Measurements from ENCODE around the gene LLGL1.

DNA sequence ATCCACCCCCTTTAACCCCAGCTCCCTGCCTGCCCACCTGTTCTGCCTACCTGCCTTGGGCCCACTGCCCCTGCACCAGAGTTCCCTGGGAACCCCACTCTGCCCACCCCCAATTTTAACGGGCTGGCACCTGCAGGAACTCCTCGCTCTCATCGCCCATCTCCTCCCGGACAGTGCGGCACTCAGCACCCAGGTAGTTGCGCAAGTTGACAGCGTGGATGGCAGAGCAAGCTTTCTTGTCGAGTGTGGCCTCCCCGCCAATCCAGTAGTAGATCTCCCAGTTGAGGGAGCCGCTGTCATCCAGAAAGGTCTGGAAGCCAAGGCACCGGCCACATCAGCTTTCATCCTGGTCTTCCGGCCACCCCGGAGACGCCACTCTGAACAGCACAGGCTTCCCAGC lies 25.3 kb downstream of the LLGL1 start:
- TF ChIP-seq, protein P1, sequence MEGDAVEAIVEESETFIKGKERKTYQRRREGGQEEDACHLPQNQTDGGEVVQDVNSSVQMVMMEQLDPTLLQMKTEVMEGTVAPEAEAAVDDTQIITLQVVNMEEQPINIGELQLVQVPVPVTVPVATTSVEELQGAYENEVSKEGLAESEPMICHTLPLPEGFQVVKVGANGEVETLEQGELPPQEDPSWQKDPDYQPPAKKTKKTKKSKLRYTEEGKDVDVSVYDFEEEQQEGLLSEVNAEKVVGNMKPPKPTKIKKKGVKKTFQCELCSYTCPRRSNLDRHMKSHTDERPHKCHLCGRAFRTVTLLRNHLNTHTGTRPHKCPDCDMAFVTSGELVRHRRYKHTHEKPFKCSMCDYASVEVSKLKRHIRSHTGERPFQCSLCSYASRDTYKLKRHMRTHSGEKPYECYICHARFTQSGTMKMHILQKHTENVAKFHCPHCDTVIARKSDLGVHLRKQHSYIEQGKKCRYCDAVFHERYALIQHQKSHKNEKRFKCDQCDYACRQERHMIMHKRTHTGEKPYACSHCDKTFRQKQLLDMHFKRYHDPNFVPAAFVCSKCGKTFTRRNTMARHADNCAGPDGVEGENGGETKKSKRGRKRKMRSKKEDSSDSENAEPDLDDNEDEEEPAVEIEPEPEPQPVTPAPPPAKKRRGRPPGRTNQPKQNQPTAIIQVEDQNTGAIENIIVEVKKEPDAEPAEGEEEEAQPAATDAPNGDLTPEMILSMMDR (conservative IDR thresholded peaks at IDR 0.05 in 1 of 2, IDR thresholded peaks at IDR 0.05 in 1 of 2; ENCODE audit: extremely low read depth in 1 of 2, insufficient read depth in 1 of 2, low read depth in 1 of 2, low read length in 2 of 2): no peak
- TF ChIP-seq EZH2 (IDR thresholded peaks at IDR 0.05; ENCODE audit: borderline replicate concordance, low read length): no peak

Measured in mammary epithelial cell (primary cell).